NCI-H2107 treated with DMSO at 0.1 percent for 48 hours (cell line): ENCODE results near the gene CYTH4.

Experiments used
- DNase-seq: peaks from one replicate; lab custom pipeline; 2025; ENCODE audit not compliant: unreplicated experiment; lab: John Stamatoyannopoulos, UW

Gene CYTH4

GRCh38 chr22:37308385-37309200, 26.3 kb downstream of the CYTH4 start:
- no peak for DNase-seq

DNA sequence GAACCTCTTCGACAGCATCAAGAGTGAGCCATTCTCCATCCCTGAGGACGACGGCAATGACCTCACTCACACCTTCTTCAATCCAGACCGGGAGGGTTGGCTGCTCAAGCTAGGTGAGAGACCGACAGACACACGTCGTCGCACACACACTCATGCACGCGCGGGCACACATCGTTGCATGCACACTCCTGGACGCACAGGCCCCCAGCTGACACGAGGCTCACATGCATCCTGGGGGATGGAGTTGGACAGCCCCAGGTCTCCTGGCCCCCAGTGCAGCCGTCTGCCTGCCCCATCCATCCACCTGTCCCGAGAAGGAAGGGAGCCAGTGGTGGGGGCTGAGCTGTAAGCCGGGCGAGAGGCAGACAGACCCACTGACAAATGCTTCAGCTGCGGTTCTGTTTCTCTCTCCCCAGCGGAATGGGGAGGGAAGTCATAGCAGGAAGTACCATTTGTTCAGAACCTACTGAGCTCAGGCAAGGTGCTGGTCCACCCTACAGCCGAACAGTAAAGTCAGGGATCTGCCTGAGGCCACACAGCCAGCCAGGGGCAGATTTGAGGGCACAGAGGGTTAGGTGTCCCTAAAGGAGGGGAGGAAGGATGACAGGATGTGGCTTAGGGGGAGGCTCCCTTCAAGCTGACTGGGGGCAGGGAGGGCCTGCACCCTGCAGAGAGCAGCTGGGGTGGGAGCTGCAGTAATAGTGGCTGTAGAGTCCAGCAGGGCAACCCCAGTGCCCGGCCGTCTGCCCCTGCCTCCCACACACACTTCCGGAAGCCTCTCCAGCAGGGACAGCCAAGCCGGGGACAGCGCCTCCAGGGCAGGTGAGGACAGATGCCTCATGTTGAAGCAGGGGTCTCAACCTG, 27.1 kb downstream of the CYTH4 start:
- DNase-seq, result no peak

DNA sequence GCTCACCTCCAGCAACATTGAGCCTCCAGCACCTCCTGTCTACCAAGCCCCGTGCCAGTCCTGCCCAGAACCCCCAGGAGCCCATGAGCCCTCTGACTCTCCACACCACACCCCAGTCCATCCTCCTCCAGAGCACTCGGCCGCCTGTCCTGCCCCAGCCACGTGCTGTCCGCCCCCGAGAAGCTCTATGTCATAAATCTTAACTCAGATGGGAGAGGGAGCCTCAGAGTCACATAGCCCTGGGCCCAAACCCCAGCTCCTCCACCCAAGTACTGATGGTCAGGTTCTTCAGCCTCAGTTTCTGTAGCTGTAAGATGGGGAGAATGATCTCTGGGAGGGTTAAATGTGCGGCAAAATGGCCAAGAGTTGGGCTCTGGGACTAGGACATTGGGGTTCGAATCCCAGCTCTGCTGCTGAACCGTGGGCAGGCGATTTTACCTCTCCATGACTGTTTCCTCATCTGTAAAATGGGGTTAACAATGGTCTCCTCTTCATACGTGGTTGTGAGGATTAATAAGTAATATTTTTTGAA, 27.8 kb downstream of the CYTH4 start:
- no peak for DNase-seq

DNA sequence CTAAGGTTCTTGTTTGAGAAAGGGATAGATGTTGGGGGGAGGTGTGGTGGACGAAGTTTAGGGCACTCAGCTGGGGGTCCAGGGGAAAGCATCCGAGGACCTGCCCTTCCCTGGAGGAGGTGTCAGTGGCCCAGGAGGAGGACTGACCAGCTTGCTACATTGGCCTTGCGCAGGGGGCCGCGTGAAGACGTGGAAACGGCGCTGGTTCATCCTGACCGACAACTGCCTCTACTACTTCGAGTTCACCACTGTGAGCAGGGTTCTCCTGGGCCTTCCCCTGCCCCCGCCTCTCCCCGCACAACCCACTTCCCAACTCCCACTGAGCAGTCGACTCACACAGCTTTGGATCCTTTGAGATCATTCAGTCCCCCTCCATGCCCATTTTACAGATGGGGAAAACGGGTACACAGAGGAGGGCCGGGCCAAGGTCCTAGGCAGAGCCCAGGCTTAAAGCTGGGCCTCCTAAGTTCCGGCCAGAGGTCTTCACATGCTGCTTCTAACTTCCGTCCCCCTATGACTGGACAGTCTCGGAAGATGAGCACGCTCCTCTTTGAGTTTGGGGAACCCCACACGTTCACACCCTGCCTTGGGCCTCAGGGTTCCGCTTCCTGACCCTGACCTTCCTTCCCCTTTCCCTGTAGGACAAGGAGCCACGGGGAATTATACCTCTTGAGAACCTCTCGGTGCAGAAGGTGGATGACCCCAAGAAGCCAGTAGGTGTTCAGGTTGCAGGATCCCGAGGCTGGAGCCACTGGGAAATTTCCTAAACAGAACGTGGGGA, 28.7 kb downstream of the CYTH4 start:
- DNase-seq, result no peak

DNA sequence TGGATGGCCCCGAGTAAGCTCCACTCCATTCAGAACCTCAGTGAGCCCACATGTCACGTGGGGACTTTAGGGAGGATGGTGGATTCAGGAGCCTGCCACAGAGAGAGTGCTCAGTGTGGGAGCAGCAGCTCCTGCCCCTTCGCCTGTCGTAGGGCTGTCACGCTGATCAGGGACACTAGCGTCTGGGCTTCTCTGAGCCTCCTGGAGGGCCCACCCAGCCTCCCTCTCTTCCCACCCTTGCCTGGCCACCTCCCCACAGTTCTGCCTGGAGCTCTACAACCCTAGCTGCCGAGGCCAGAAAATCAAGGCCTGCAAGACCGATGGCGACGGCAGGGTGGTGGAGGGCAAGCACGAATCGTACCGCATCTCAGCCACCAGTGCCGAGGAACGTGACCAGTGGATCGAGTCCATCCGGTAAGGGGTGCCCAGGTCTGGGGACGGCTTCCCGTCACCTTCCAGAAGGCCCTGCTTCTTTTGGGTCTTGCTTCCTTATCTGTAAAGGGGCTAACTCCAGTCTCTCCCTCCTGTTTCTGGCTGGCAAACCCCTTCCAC, 29.5 kb downstream of the CYTH4 start:
- DNase-seq, result no peak

DNA sequence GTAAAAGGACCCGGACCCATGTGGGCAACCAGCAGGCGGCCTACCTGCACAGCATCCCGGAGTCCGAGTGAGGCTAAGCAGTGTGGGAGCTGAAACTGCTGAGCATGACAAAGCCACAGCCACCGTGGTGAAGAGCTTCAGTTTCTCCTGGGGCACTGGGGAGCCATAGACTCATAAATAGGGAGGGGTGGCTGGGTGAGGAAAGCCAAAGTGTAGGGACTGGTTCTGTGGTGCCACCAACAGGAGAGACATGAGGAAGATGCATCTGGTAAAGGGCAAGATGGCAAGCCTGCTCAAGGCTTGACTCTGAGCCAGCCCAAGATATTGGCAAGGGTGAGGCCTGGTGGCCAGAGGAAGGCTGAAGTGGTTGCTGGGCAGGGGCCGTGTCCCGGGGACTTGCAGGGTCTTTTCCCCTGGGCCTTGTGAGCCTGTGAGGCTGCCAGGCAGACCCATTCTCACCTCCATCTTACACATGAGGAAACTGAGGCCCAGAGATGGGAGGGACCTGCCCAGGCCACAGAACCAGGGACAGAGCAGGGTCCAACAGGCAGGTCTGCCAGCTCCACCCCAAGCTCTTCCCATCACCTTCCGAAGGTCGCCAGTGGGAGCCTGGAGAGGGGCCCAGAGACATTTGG, 30.4 kb downstream of the CYTH4 start:
- no peak for DNase-seq

DNA sequence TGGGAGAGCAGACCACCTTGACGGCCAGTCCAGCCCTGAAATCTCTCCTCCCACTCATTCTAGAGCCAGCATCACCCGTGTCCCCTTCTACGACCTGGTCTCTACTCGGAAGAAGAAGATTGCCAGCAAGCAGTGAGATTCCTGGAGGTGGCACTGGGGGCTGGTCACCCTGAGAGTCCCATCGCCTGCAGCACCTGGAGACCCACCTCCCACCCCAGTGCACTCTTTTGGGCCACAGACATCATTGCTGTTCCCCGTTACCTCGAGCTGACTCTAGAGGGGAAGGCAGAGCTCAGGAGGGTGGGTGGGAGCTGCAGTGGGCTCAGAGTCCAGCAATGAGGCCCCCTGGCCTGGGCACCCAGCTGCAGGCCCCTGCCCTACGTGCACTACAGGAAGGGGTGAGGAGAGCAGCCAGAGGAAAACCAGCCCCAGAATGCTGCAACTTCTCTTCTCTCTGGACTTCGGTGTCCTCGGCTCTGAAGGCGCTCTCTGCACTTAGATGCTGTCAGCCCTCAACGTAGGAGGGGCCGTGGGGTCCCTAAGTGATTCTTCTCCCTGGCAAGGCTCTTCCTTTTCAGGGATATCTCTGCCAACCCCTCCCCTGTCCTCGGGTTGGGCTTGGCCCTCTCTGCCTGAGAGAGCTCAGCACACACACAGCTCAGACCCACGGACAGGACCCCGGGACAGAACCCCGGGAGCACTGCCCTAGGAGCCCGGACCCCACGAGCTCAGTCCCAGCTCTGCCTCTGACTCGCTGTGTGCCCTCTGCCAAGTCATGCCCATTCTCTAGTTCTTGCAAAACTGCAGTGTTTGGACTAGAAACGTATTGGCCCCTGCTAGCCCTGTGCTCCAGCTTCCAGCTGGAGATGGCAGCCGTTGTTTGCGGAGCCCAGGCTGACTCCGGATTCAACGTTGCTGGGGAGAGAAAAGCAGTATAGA, 31.3 kb downstream of the CYTH4 start:
- DNase-seq, result no peak

GRCh38 chr22:37314315-37315074, 32.2 kb downstream of the CYTH4 start:
- DNase-seq, result no peak

DNA sequence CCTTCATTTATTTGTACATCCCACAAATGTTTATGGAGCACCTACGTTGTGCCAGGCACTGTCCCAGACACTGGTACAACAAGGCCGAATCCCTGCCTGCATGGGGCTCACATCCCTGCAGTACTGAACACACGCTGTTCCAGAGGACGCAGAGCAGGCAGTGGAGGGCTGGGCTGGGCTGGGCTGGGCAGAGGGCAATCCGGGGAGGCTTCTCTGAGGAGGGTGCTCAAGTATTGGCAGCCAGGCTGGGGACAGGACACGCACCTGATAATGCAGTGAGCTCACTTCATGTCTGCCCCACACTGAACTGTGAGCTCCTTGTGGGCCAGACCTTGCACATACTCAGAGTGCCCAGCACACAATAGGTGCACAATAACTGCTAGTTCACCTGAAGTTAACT, 34.1 kb downstream of the CYTH4 start:
- DNase-seq, result no peak

GRCh38 chr22:37316875-37317371, 34.6 kb downstream of the CYTH4 start:
- peak; percentile 5 for DNase-seq

DNA sequence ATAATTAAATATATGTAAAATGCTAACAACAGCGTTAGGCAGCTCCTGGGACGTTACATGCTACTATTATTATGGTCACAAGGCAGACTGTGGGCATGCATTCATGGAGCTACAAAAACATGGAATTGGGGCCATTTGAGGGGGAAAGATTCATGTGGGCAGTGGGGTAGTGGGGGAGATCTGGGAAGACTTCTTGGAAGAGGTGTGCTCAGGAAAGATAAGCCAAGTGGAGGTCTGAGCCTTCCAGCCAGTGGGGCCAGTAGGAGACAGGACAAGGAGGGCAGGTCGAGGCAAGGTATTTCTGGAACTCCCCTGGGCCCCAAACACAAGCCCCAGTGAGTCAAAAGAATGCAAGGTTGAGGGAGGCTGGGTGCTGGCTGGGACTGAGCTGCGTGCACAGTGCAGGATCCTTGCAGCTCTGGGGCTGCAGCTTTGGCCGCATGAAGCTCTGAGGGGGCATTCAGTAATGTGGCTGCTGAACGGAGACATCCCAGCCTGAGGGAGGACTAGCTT, 35.4 kb downstream of the CYTH4 start:
- DNase-seq, result no peak

- DNase-seq, result no peak
Measured at GRCh38 chr22:37318364-37319109, 36.2 kb downstream of the CYTH4 start.

GRCh38 chr22:37319469-37319868, 37.2 kb downstream of the CYTH4 start:
- no peak for DNase-seq

- DNase-seq, result no peak
Measured at GRCh38 chr22:37320726-37321677, 38.7 kb downstream of the CYTH4 start.

DNA sequence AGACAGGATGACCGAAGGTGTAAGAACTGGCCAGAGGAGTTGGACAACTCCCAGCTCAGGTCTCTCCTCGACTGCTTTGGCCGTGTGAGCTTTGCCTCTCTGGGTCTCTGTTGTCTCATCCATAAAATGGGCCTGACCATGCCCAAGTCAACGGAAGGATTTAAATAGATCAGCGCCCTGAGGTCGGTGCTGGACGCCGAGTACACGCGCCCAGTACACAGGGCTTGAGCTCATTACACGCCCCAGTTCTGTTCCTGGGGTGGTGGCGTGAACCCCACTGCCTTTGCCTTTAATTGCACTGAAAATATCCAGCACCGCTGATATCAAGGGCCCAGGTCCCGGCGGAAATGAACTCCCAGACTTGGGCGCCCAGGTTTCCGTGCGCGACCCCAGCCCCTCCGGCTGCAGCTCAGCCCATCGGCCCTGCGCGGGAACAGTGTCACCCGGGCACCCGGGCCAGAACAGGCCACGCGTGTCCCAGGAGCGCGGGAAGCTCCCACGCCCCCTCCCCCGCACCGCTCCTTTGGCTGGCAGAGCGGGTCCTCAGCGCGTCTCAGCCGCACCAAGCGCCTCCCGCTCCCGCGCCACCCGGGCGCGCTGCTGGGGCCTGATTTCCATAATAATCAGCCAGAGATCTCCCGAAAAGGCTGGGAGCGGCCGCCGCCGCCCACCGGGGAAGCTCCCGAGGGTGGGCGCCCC, 42.2 kb downstream of the CYTH4 start:
- DNase-seq, result no peak

GRCh38 chr22:37325039-37325395, 42.7 kb downstream of the CYTH4 start:
- DNase-seq, result no peak
